B cell (primary cell): ENCODE data around the gene ANAPC2. TPM values are rescaled to one million over a fixed set of nuclear protein-coding genes. Genes with fewer than 3 reads are reported as not detected.

Experiments
- ATAC-seq: fragments of 200-7000 bp; cut with Tn5 transposase; one replicate; pipeline ENCODE4 v1.10.0; 2021; ENCODE audit warnings: low read depth, mild to moderate bottlenecking, moderate number of reproducible peaks, moderate library complexity
- CTCF ChIA-PET: fragments of 350-600 bp; sonication (Branson Sonifier 250); formaldehyde crosslinking; loops from one replicate; lab custom pipeline; 2021; ENCODE audit warnings: antibody characterized with exemption, inconsistent platforms; lab: Charles Lee
- POLR2A ChIA-PET: fragments of 350-600 bp; sonication (Branson Sonifier 250); formaldehyde crosslinking; loops from one replicate; lab custom pipeline; 2021; ENCODE audit warnings: antibody characterized with exemption; lab: Charles Lee
- DNase-seq: peaks from one replicate; pipeline ENCODE4 v3.0.0; 2013
- H2AFZ ChIP-seq: 2 replicates; pipeline ENCODE4 v1.6.1; 2012; ENCODE audit warnings: mild to moderate bottlenecking, low read depth, low read length; ENCODE audit not compliant: insufficient read depth, poor library complexity, severe bottlenecking
- H3K27ac ChIP-seq, 2 donors: 1 replicate in 1 of 2; 2 replicates in 1 of 2; pipeline ENCODE4 v1.5.1; 2012 to 2013; ENCODE audit warnings: low read length in 2 of 2, mild to moderate bottlenecking in 2 of 2, moderate library complexity in 1 of 2
- H3K27me3 ChIP-seq, 4 experiments: fragments of 200-600 bp in 1 of 4; sonication (generic) in 1 of 4; replicated peaks in 1 of 4; 1 replicate in 2 of 4; 2 replicates in 2 of 4; pipeline versions ENCODE4 v1.6.1 to v1.7.0; 2013 to 2016; ENCODE audit warnings: low read length in 3 of 4, mild to moderate bottlenecking in 2 of 4, mixed read lengths in 1 of 4, moderate library complexity in 1 of 4; ENCODE audit not compliant: insufficient read depth in 4 of 4, control insufficient read depth in 3 of 4; ENCODE audit errors: control extremely low read depth in 1 of 4
- H3K36me3 ChIP-seq, 2 experiments: replicated peaks in 1 of 2; 1 replicate in 1 of 2; 2 replicates in 1 of 2; pipeline versions ENCODE4 v1.6.1 to v1.7.1; 2013; ENCODE audit warnings: low read length in 1 of 2; ENCODE audit not compliant: insufficient read depth in 2 of 2, control insufficient read depth in 1 of 2; ENCODE audit errors: control extremely low read depth in 1 of 2, extremely low read depth in 1 of 2
- H3K4me1 ChIP-seq, 2 donors: fragments of 200-600 bp in 1 of 2; sonication (generic) in 1 of 2; 1 replicate in 1 of 2; 2 replicates in 1 of 2; pipeline versions ENCODE4 v1.5.1 to v1.6.1; 2013 to 2017; ENCODE audit warnings: low read length in 2 of 2; ENCODE audit not compliant: control insufficient read depth in 2 of 2, insufficient read depth in 2 of 2
- H3K4me2 ChIP-seq: replicated peaks from 2 replicates; pipeline ENCODE3; 2012; ENCODE audit warnings: mild to moderate bottlenecking, low read depth, low read length; ENCODE audit not compliant: poor library complexity, severe bottlenecking
- H3K4me3 ChIP-seq, 5 experiments: fragments of 200-600 bp in 1 of 5; sonication (generic) in 1 of 5; 1 replicate in 3 of 5; 2 replicates in 2 of 5; pipeline versions ENCODE4 v1.5.1 to v1.7.0; 2011 to 2016; ENCODE audit warnings: low read length in 4 of 5, mild to moderate bottlenecking in 4 of 5, low read depth in 2 of 5, control low read depth in 1 of 5, moderate library complexity in 1 of 5; ENCODE audit not compliant: insufficient read depth in 1 of 5; ENCODE audit errors: control extremely low read depth in 1 of 5, extremely low read depth in 1 of 5
- H3K79me2 ChIP-seq: fragments of 200-600 bp; sonication (generic); one replicate; pipeline ENCODE4 v1.6.0; 2016; ENCODE audit warnings: low read length; ENCODE audit not compliant: control insufficient read depth, insufficient read depth
- H3K9ac ChIP-seq: fragments of 200-600 bp; sonication (generic); 2 replicates; pipeline ENCODE4 v1.6.1; 2017; ENCODE audit warnings: mild to moderate bottlenecking, low read length, moderate library complexity
- H3K9me3 ChIP-seq, 3 donors: one replicate each; pipeline versions ENCODE4 v1.6.1 to v1.7.1; 2013; ENCODE audit warnings: low read length in 2 of 3; ENCODE audit not compliant: control insufficient read depth in 2 of 3, insufficient read depth in 1 of 3; ENCODE audit errors: control extremely low read depth in 1 of 3
- H4K20me1 ChIP-seq: 2 replicates; pipeline ENCODE4 v1.6.0; 2012; ENCODE audit warnings: mild to moderate bottlenecking, low read length; ENCODE audit not compliant: insufficient read depth, control insufficient read depth, poor library complexity, severe bottlenecking
- H3K27ac Mint-ChIP-seq: one replicate; pipeline ENCODE4 v1.8.0; 2021; ENCODE audit warnings: mixed read lengths
- H3K27me3 Mint-ChIP-seq: one replicate; pipeline ENCODE4 v1.8.0; 2021; ENCODE audit warnings: mixed read lengths
- H3K4me1 Mint-ChIP-seq: one replicate; pipeline ENCODE4 v1.8.0; 2021; ENCODE audit warnings: mixed read lengths
- H3K4me3 Mint-ChIP-seq: one replicate; pipeline ENCODE4 v1.8.0; 2021; ENCODE audit warnings: mixed read lengths
- H3K9me3 Mint-ChIP-seq: one replicate; pipeline ENCODE4 v1.8.0; 2022; ENCODE audit warnings: mixed read lengths; ENCODE audit not compliant: insufficient read depth
- CTCF ChIP-seq: fragments of 200-600 bp; IDR thresholded peaks from one replicate; pipeline ENCODE4 v1.8.0; 2022; ENCODE audit warnings: antibody characterized with exemption, mild to moderate bottlenecking
- EZH2 ChIP-seq: IDR thresholded peaks from 2 replicates; pipeline ENCODE4 v1.6.1; 2012; ENCODE audit warnings: borderline replicate concordance, low read depth, mild to moderate bottlenecking, moderate library complexity, low read length; ENCODE audit not compliant: insufficient read depth, poor library complexity, severe bottlenecking
- WGBS: methylation state at CpG from one replicate; pipeline ENCODE4 v1.1.5; 2013; ENCODE audit warnings: missing lambda C conversion rate; ENCODE audit not compliant: insufficient coverage; 5-methylcytosine and 5-hydroxymethylcytosine counted together
- intact Hi-C: fragments of 100-400 bp; cut with micrococcal nuclease; formaldehyde crosslinking; loops from one replicate; pipeline ENCODE4 v1.10.0; 2022
- polyA plus RNA-seq: library from polyadenylated mRNA; depleted of rRNA; stranded (reverse); fragments of >200 nt; gene quantifications from 2 replicates; pipeline ENCODE4 v1.2.3, GENCODE V29; 2012
- small RNA-seq: library from RNA; depleted of rRNA; stranded (forward); fragments of <200 nt; gene quantifications from one replicate; pipeline ENCODE3, GENCODE V24; 2012; ENCODE audit warnings: low replicate concordance, low read depth; ENCODE audit not compliant: insufficient read length
- total RNA-seq, 2 donors: library from RNA; stranded (reverse); fragments of 120-200 nt in 1 of 2; gene quantifications; 1 replicate in 1 of 2; 2 replicates in 1 of 2; pipeline versions ENCODE4 v1.2.3 to v1.2.4, GENCODE V29; 2013 to 2022

ANAPC2 gene
- total and polyA plus RNA-seq, 2 donors (not counting 1 experiment from before 2014, with no cell fraction given): 121 to 127 TPM

GRCh38 chr9:137126786-137127185 is 61.6 kb downstream of the ANAPC2 start:
- H3K9me3 Mint-ChIP-seq: no peaks in the 10 kb centered on the region
- H3K4me1 Mint-ChIP-seq: peaks cover 49% of the 10 kb centered on the region
- no peak for ATAC-seq
- TF ChIP-seq EZH2 (no peak), CTCF (no peak)
- peak; percentile 37 for DNase-seq
- CTCF ChIA-PET: interaction anchor here (0.8 to 2.3 kb wide), 6 partner anchors 8 to 176 kb away, joined by 3 to 8 read pairs (median 3); partner anchors contain the start of gene RNF224
- no peaks in the 10 kb centered on the region for H3K27me3 ChIP-seq
- H3K4me3 ChIP-seq: peak overlapping the region in 4 of 5 experiments; percentile 43 to 69 (median 50)
- H3K4me2 ChIP-seq: peak overlapping the region; percentile 94
- peak overlapping the region; percentile 71 to 93 for H3K27ac ChIP-seq
- no peaks in the 10 kb centered on the region for H3K36me3 ChIP-seq
- POLR2A ChIA-PET: no interaction called here
- H3K9ac ChIP-seq: peak overlapping the region; percentile 84
- H3K4me1 ChIP-seq: peaks cover 52 to 56% of the 10 kb centered on the region in 2 donors
- intact Hi-C loops: loop anchor here (5.0 kb wide), 2 partner anchors 39 to 61 kb away; partner anchors contain the start of genes ANAPC2, MAN1B1 and SSNA1
- no peaks in the 10 kb centered on the region for H3K27me3 Mint-ChIP-seq
- H3K9me3 ChIP-seq: peaks cover 0 to 8% (median 0%) of the 10 kb centered on the region in 3 donors
- H4K20me1 ChIP-seq: no peaks in the 10 kb centered on the region
- 15% methylated on average over 1 of the region's 3 CpGs for WGBS
- H3K79me2 ChIP-seq: peaks cover 30% of the 10 kb centered on the region
- H3K27ac Mint-ChIP-seq: peak overlapping the region; percentile 95
- H3K4me3 Mint-ChIP-seq: peak overlapping the region; percentile 89
- peak overlapping the region; percentile 41 for H2AFZ ChIP-seq

Small RNAs within 50 kb of the gene (small RNA-seq; reads per million reads assigned to genes)
- gene MIR3621: not detected

Other genes with a start within 250 kb of the ANAPC2 start
Only the 30 nearest of the 33 such genes appear.
- gene PTGDS, start 211.1 kb downstream of the ANAPC2 start, total RNA-seq: not detected in 2 replicates
- gene PTGDS, start 211.1 kb downstream of the ANAPC2 start, polyA plus RNA-seq: 0.13 and 0.25 TPM in 2 replicates
- not detected in 2 replicates for gene LCNL1, start 205.6 kb downstream of the ANAPC2 start, total RNA-seq
- 0.06 TPM in 1 of 2 replicates, not detected in the other for gene LCNL1, start 205.6 kb downstream of the ANAPC2 start, polyA plus RNA-seq
- 73.0 and 74.8 TPM in 2 replicates for gene PAXX, start 196.1 kb downstream of the ANAPC2 start, total RNA-seq
- 126 and 167 TPM in 2 replicates for gene PAXX, start 196.1 kb downstream of the ANAPC2 start, polyA plus RNA-seq
- 1.1 TPM in 2 replicates for gene CLIC3, start 192.0 kb downstream of the ANAPC2 start, total RNA-seq
- 1.9 and 2.1 TPM in 2 replicates for gene CLIC3, start 192.0 kb downstream of the ANAPC2 start, polyA plus RNA-seq
- 29.1 and 30.7 TPM in 2 replicates for gene ABCA2, start 160.3 kb downstream of the ANAPC2 start, total RNA-seq
- 61.1 and 63.1 TPM in 2 replicates for gene ABCA2, start 160.3 kb downstream of the ANAPC2 start, polyA plus RNA-seq
- 7.0 and 8.2 TPM in 2 replicates for gene FUT7, start 156.5 kb downstream of the ANAPC2 start, total RNA-seq
- gene FUT7, start 156.5 kb downstream of the ANAPC2 start, polyA plus RNA-seq: 2.6 and 7.3 TPM in 2 replicates
- gene NPDC1, start 142.4 kb downstream of the ANAPC2 start, total RNA-seq: 0.17 and 0.39 TPM in 2 replicates
- gene NPDC1, start 142.4 kb downstream of the ANAPC2 start, polyA plus RNA-seq: 0.19 and 3.0 TPM in 2 replicates
- not detected in 2 replicates for gene ENTPD2, start 134.5 kb downstream of the ANAPC2 start, total RNA-seq
- not detected in 2 replicates for gene ENTPD2, start 134.5 kb downstream of the ANAPC2 start, polyA plus RNA-seq
- gene SAPCD2, start 118.0 kb downstream of the ANAPC2 start, total RNA-seq: 0.39 and 0.73 TPM in 2 replicates
- gene SAPCD2, start 118.0 kb downstream of the ANAPC2 start, polyA plus RNA-seq: 0.45 and 0.69 TPM in 2 replicates
- gene UAP1L1, start 111.0 kb downstream of the ANAPC2 start, total RNA-seq: 47.6 and 55.8 TPM in 2 replicates
- 29.1 and 38.1 TPM in 2 replicates for gene UAP1L1, start 111.0 kb downstream of the ANAPC2 start, polyA plus RNA-seq
- 68.4 and 80.9 TPM in 2 replicates for gene MAN1B1, start 101.6 kb downstream of the ANAPC2 start, total RNA-seq
- gene MAN1B1, start 101.6 kb downstream of the ANAPC2 start, polyA plus RNA-seq: 47.0 and 53.1 TPM in 2 replicates
- gene DPP7, start 73.8 kb downstream of the ANAPC2 start, total RNA-seq: 324 and 335 TPM in 2 replicates
- gene DPP7, start 73.8 kb downstream of the ANAPC2 start, polyA plus RNA-seq: 506 and 546 TPM in 2 replicates
- gene GRIN1, start 49.4 kb downstream of the ANAPC2 start, total RNA-seq: not detected in 2 replicates
- 0.04 TPM in 1 of 2 replicates, not detected in the other for gene GRIN1, start 49.4 kb downstream of the ANAPC2 start, polyA plus RNA-seq
- not detected in 2 replicates for gene LRRC26, start 18.5 kb downstream of the ANAPC2 start, total RNA-seq
- not detected in 2 replicates for gene LRRC26, start 18.5 kb downstream of the ANAPC2 start, polyA plus RNA-seq
- gene TMEM210, start 16.5 kb downstream of the ANAPC2 start, total RNA-seq: not detected in 2 replicates
- not detected in 2 replicates for gene TMEM210, start 16.5 kb downstream of the ANAPC2 start, polyA plus RNA-seq
- gene SSNA1, start 116 bp upstream of the ANAPC2 start, total RNA-seq: 52.9 and 53.6 TPM in 2 replicates
- 99.0 and 129 TPM in 2 replicates for gene SSNA1, start 116 bp upstream of the ANAPC2 start, polyA plus RNA-seq
- 16.3 and 19.3 TPM in 2 replicates for gene TPRN, start 12.2 kb upstream of the ANAPC2 start, total RNA-seq
- 5.7 and 6.4 TPM in 2 replicates for gene TPRN, start 12.2 kb upstream of the ANAPC2 start, polyA plus RNA-seq
- gene TMEM203, start 17.1 kb upstream of the ANAPC2 start, total RNA-seq: 35.7 and 38.0 TPM in 2 replicates
- 16.1 and 20.6 TPM in 2 replicates for gene TMEM203, start 17.1 kb upstream of the ANAPC2 start, polyA plus RNA-seq
- 37.3 and 40.9 TPM in 2 replicates for gene NDOR1, start 17.1 kb upstream of the ANAPC2 start, total RNA-seq
- 36.4 and 37.6 TPM in 2 replicates for gene NDOR1, start 17.1 kb upstream of the ANAPC2 start, polyA plus RNA-seq
- gene RNF208, start 33.7 kb upstream of the ANAPC2 start, total RNA-seq: 1.1 and 1.4 TPM in 2 replicates
- 0.97 and 1.1 TPM in 2 replicates for gene RNF208, start 33.7 kb upstream of the ANAPC2 start, polyA plus RNA-seq
- gene CYSRT1, start 36.6 kb upstream of the ANAPC2 start, total RNA-seq: 0.22 and 0.32 TPM in 2 replicates
- 0.51 and 0.68 TPM in 2 replicates for gene CYSRT1, start 36.6 kb upstream of the ANAPC2 start, polyA plus RNA-seq
- not detected in 2 replicates for gene RNF224, start 38.9 kb upstream of the ANAPC2 start, total RNA-seq
- gene RNF224, start 38.9 kb upstream of the ANAPC2 start, polyA plus RNA-seq: not detected in 2 replicates
- not detected in 2 replicates for gene SLC34A3, start 42.3 kb upstream of the ANAPC2 start, total RNA-seq
- gene SLC34A3, start 42.3 kb upstream of the ANAPC2 start, polyA plus RNA-seq: not detected in 2 replicates
- gene TUBB4B, start 52.7 kb upstream of the ANAPC2 start, total RNA-seq: 110 and 111 TPM in 2 replicates
- 245 and 261 TPM in 2 replicates for gene TUBB4B, start 52.7 kb upstream of the ANAPC2 start, polyA plus RNA-seq
- not detected in 2 replicates for gene STPG3, start 62.7 kb upstream of the ANAPC2 start, total RNA-seq
- not detected in 2 replicates for gene STPG3, start 62.7 kb upstream of the ANAPC2 start, polyA plus RNA-seq
- 55.8 and 56.9 TPM in 2 replicates for gene NELFB, start 66.8 kb upstream of the ANAPC2 start, total RNA-seq
- 47.1 and 53.7 TPM in 2 replicates for gene NELFB, start 66.8 kb upstream of the ANAPC2 start, polyA plus RNA-seq
- gene TOR4A, start 89.2 kb upstream of the ANAPC2 start, total RNA-seq: 12.7 and 15.3 TPM in 2 replicates
- gene TOR4A, start 89.2 kb upstream of the ANAPC2 start, polyA plus RNA-seq: 6.0 and 8.3 TPM in 2 replicates
- 11.4 and 11.5 TPM in 2 replicates for gene NRARP, start 113.7 kb upstream of the ANAPC2 start, total RNA-seq
- gene NRARP, start 113.7 kb upstream of the ANAPC2 start, polyA plus RNA-seq: 4.3 and 5.7 TPM in 2 replicates
- gene EXD3, start 234.6 kb upstream of the ANAPC2 start, total RNA-seq: 23.7 and 25.1 TPM in 2 replicates
- gene EXD3, start 234.6 kb upstream of the ANAPC2 start, polyA plus RNA-seq: 21.3 and 22.5 TPM in 2 replicates
- 5.7 and 8.4 TPM in 2 replicates for gene NOXA1, start 234.8 kb upstream of the ANAPC2 start, total RNA-seq
- gene NOXA1, start 234.8 kb upstream of the ANAPC2 start, polyA plus RNA-seq: 5.1 and 7.7 TPM in 2 replicates